HG02970 (cell line): ENCODE measurements around the gene RUBCN.
"Not testable (repeated sequence)": the region's sequence is repeated elsewhere in the genome, so short reads cannot be mapped to it uniquely, and the experiment has no call there.

Source experiments
- ATAC-seq: cut with Tn5 transposase; IDR thresholded peaks from one replicate; pipeline ENCODE4 v1.9.1; 2021; ENCODE audit warnings: mild to moderate bottlenecking, moderate library complexity, moderate number of reproducible peaks; ENCODE audit not compliant: unreplicated experiment, low FRiP score

RUBCN gene

DNA sequence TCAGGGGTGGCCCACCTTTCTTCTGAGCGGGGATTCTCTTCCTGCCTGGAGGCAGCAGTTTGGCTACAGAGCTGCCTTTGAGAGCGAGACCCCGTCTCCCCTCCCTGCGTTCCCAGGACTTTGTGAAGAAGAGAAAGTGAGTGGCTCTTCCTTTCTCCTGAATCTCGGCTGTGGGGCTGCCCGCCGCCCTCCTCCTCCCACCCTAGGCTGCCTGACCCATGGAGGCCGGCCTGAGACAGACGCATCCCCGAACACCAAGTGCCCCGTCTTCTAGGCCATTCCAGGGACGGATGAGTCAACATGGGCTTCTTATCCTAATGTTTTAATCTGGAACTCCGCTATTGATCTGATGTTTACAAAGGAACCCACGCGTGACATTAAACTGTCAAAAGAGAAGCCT, 74.8 kb downstream of the RUBCN start:
- not testable (repeated sequence) for ATAC-seq

DNA sequence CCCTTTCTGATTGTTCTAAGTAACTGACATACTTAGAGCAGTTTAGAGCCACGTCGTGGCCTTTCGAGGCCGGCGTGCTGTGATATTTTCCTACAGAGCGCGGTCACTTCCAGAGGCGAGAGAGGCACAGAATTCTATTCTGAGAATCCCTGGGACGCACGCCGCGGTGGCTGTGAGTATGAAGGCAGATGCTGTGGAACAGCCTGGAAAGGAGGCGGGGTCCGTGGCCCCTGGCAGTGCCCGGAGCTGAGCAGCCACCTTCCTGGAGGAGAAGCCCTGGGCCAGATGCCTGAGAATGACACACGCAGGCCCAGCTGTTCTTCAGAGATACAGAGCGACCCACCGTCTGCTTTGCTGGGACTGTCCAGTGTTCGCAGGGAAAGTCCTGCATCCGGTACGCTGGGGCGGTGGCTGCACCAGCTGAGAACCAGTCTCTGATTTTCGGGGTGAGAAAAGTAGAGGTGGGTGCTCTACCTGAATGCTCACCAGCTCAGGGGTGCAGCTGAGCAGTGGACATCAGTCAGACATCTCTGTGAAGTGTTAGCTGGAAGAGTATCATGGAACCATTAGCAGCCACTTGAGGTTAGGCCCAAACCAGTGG, 75.4 kb downstream of the RUBCN start:
- ATAC-seq: not testable (repeated sequence)

DNA sequence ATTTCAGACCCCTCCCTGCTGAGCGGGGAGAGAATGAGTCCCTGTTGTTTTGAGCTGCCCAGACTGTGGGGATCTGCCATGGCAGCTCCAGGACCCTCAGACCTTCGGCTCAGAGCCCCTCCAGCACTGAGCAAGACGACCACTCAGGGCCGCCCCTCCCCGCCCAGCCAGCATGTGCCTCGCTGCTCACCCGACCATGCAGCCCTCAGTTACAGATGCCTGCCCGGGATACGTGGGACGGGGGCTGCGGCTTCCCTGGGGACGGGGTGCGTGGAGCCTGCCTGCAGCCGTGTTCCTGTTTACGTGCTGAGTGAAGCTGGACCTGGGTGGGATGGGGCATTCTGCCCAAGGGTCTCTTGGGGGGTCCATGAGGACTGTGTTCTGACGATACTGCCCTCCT, 77.0 kb downstream of the RUBCN start:
- not testable (repeated sequence) for ATAC-seq

DNA sequence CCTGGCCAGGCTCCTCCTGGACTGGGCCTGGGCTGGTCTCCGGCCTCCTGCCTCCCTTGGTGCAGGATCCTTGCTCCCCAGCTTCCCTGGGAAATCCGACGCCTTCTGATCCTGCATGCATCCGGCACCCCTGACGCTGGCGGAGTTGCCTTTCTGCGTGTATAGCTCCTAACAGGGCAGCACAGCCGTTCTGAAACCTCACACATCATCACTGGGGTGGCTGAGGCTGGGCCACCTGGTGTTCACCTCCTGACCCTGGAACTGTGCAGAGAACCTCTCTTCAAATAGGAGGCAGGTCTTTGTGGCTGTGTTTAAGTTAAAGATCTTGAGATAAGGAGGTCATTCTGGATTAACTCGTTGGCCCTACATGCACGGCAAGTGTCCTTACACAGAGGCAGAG, 77.6 kb downstream of the RUBCN start:
- not testable (repeated sequence) for ATAC-seq

GRCh38 chr3:197658706-197659105, 78.0 kb downstream of the RUBCN start:
- not testable (repeated sequence) for ATAC-seq

DNA sequence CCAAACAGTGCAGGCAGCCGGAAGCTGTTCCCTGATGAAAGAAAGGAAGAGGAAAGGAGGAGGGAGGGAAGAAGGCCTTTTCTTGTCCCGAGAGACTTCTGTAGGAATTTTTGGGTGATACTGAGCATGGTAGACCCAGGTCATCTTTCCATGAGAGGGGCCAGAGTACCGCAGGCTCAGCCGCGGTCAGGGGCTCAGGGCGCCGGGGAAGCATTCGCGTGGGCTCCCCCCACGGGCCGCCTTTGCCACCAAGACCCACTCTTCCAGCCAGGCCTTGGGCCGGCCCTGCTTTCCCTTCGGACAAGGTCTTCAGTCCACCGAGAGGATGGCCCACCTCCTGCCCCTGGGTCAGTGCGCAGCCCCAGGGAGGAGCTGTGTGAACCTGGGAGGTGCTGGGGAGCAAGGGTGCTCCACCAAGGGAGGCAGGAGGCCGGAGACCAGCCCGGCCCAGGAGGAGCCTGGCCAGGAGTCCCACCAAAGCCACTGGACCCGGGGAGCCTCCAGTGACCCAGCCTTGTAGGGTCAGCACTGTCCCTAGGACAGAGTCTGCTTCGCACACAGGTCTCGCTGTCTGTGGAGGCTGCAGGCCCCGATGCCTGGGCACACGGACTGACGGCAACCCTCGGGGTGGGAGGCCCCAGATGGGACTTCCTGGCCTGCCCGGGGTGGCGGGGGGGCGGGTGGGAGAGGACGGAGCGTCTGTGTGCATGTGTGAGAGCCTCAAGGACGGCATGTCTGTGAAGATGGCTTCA, 79.0 kb downstream of the RUBCN start:
- ATAC-seq: not testable (repeated sequence)

DNA sequence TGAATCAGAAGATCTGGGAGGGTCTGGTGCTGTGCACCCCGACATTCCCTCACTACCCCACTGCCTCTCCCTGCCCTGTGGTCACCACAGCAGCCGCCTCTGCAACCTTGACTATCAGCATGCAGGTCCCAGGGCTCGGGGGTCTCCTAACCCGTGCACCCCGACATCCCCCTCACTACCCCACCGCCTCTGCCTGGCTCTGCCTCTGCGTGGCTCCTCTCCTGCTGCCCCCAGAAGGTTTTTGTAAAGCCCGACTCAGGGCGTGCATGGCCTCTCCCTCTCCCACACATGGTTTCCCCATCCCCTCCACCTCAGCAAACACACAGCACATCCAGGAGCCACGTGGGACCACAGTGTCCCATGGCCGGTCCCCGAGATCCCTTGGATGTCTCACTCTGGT, 79.7 kb downstream of the RUBCN start:
- ATAC-seq: not testable (repeated sequence)

DNA sequence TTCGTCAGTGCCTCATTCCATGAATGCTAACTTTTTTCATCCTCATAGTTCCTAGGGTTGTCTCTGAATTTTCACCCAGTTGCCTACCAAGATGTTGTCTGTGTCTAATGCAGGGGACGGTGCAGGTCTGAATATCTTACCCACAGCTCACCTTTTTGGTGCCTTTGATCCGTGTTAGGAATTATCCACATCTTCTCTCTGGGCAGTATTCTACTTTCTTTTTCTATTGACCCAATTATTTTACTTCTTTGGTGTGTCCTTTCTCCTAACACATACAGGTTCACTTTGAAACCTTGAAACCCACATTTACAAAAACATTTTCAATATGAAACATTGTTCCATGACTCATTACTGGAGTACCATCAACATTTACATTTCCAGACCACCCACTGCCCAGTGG, 80.6 kb downstream of the RUBCN start:
- not testable (repeated sequence) for ATAC-seq

GRCh38 chr3:197654998-197655330, 81.7 kb downstream of the RUBCN start:
- ATAC-seq: not testable (repeated sequence)

DNA sequence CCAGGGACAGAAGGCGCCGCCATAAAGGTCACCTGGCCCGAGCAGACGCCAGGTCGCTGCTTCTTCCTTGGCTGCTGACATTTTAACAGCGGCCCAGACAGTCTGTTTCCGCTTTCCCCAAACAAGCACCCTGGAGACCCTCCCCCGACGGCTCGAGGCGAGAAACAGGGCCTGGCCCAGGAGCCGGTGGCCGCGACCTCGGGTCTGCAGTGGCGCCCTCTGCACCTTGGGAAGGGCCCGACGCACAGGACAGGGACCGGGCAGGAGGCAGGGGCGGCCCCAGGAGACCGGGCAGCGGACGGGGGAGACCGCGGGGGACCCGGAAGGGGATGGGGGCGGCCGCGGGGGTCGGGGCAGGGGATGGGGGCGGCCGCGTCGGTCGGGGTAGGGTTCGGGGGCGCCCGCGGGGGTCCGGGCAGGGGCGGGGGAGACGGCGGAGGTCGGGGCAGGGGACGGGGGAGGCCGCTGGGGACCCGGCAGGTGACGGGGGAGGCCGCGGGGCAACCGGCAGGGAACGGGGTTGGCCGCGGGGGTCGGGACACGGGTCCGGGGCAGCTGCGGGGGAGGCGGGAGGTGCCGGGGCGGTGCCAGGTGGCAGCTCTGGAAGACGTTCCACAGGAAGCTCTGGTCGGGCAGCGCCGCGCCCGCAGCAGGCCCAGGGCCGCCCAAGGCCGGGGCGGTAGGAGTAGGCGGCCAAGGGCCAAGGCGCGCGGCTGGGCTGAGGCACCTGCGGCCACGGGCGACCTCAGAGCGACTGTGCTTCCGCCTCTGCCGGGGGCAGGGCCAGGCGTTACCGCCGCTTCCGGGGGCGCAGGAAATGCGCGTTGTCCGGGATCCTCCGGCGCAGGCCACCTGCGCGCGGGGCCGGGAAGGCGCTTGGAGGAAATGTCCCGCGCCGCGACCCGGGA, 82.4 kb downstream of the RUBCN start:
- ATAC-seq: peak; percentile 96

GRCh38 chr3:197652860-197653259, 83.8 kb downstream of the RUBCN start:
- ATAC-seq: not testable (repeated sequence)

GRCh38 chr3:197647649-197648048, 89.1 kb downstream of the RUBCN start:
- ATAC-seq: not testable (repeated sequence)

- ATAC-seq: not testable (repeated sequence)
These were observed 89.5 kb downstream of the RUBCN start for GRCh38 chr3:197647191-197647590.

- ATAC-seq: not testable (repeated sequence)
These were observed 90.4 kb downstream of the RUBCN start for GRCh38 chr3:197646294-197646693.

DNA sequence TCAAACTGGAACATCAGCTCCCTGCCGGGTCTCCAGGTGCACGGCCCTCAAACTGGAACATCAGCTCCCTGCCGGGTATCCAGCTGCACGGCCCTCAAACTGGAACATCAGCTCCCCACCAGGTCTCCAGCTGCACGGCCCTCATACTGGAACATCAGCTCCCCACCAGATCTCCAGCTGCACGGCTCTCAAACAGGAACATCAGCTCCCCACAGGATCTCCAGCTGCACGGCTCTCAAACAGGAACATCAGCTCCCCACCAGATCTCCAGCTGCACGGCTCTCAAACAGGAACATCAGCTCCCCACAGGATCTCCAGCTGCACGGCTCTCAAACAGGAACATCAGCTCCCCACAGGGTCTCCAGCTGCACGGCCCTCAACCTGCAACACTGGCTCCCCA, 99.1 kb downstream of the RUBCN start:
- not testable (repeated sequence) for ATAC-seq

GRCh38 chr3:197631989-197632388, 104.7 kb downstream of the RUBCN start:
- ATAC-seq: not testable (repeated sequence)

- not testable (repeated sequence) for ATAC-seq
These were observed 105.9 kb downstream of the RUBCN start for GRCh38 chr3:197630766-197631165.

- not testable (repeated sequence) for ATAC-seq
These were observed 107.4 kb downstream of the RUBCN start for GRCh38 chr3:197629286-197629685.

DNA sequence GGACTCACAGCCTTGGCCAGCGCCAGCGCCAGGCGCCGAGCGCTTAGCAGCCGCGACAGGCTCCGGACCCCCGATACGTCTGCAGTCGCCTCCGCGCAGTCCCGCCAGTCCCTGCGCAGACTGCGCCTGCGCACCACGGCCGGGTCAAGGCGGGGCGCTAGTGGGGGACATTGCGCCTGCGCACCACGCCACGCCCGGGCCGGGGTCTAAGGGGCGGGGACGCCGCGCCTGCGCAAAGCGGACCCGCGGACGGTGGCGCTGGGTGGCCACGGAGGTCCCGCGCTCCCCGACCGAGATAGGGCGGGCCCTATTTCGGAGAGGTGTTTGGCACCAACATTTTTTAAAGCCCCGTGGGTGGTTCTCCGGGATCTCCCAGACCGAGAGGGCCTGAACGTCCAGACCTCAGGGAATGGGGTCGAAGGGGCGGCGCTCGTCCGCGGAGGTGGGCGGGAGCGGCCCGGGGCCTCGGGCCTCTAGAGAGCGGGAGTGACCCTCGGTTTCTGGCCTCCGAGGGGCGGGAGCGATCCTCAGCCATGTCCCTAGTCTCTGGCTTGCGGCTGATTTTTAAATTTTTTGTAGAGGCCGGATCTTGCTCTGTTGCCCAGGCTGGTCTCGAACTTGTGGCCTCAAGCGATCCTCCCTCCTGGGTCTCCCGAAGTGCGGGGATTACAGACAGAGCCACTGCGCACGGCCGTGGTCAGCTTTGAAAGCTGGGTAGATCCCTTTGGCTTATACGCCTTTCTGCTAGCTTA, 108.8 kb downstream of the RUBCN start:
- ATAC-seq: peak; percentile 92

DNA sequence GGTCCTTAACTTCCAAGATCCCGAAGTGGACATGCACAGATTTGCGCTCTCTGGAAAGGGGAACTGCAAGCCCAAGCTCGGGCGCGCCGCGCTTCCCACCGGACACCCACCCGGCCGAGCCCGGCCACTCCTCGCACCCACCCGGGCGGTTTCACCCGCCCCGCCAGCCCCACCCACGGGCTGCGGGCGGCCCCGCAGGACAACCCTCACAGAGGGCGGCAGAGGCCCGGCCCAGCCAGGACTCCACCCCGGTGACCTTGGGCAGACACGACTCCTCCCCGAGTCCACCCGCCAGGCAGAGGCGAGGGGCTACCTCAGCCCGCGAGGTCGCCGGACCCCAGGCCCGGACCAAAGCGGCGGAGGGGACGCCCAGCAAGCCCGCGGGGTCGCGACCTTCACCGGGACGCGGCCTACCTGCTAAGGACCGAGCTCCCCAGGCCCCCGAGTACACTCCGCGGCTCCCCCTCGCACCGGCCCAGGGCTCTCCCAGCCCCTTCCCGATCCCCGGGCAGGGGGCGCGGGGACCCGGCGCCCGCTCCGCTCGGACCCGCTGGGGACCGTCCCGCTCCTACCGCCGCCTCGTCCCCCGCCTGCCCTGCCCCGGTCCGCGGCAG, 109.4 kb downstream of the RUBCN start:
- peak; percentile 43 for ATAC-seq
